NCI-H1930 (cell line): ENCODE results near the gene WDR26.
"Not testable (repeated sequence)": the region's sequence is repeated elsewhere in the genome, so short reads cannot be mapped to it uniquely, and the experiment has no call there.

ENCODE experiments used
- DNase-seq, 2 experiments: peaks; one replicate each; lab custom pipeline; 2025; lab: John Stamatoyannopoulos, UW

WDR26 gene

GRCh38 chr1:224349716-224350115, 84.9 kb downstream of the WDR26 start:
- not testable (repeated sequence) for DNase-seq

GRCh38 chr1:224348137-224348536, 86.5 kb downstream of the WDR26 start:
- DNase-seq = no peak

- DNase-seq = no peak
These were observed 90.9 kb downstream of the WDR26 start for GRCh38 chr1:224343679-224344078.

- not testable (repeated sequence) for DNase-seq
These were observed 93.9 kb downstream of the WDR26 start for GRCh38 chr1:224340453-224341384.

GRCh38 chr1:224339442-224340033, 95.1 kb downstream of the WDR26 start:
- no peak for DNase-seq

GRCh38 chr1:224338150-224338838, 96.3 kb downstream of the WDR26 start:
- no peak for DNase-seq
